Measurements from ENCODE around the gene FBXW4. TPM values are rescaled to one million over a fixed set of nuclear protein-coding genes. Genes with fewer than 3 reads are reported as not detected.

The FBXW4 gene
- total RNA-seq, 1 experiment from 2014 or later, result 31.0 TPM

- H2AFZ ChIP-seq (ENCODE audit: low read length), result no peak overlapping the region
- H3K4me1 ChIP-seq (ENCODE audit: low read length), result no peaks in the 10 kb centered on the region
- H3K9me3 ChIP-seq (ENCODE audit: low read length), result no peaks in the 10 kb centered on the region
- H3K79me2 ChIP-seq (ENCODE audit: low read length), result no peaks in the 10 kb centered on the region
- DNase-seq, result no peak
- no peak overlapping the region for H3K27ac ChIP-seq (ENCODE audit: low read length)
- no peak overlapping the region for H3K4me2 ChIP-seq (ENCODE audit: low read depth, low read length, poor library complexity, severe bottlenecking)
- H4K20me1 ChIP-seq (ENCODE audit: insufficient read depth, low read depth, low read length), result no peaks in the 10 kb centered on the region
- no peaks in the 10 kb centered on the region for H3K9me2 ChIP-seq (replicated peaks; ENCODE audit: insufficient read depth, low read length)
- no peak overlapping the region for H3K9ac ChIP-seq (ENCODE audit: low read length)
- no peak overlapping the region for H3K4me3 ChIP-seq (ENCODE audit: low read length)
- H3K27me3 ChIP-seq (ENCODE audit: low read length), result no peaks in the 10 kb centered on the region
- H3K36me3 ChIP-seq (ENCODE audit: insufficient read depth, low read length), result no peaks in the 10 kb centered on the region
Measured at GRCh38 chr10:101578803-101579515, 116.0 kb downstream of the FBXW4 start.

GRCh38 chr10:101578192-101578591, 116.8 kb downstream of the FBXW4 start:
- DNase-seq, result no peak
- Histone ChIP-seq H3K9me2 (replicated peaks; ENCODE audit: insufficient read depth, low read length) (no peaks in the 10 kb centered on the region), H3K4me2 (ENCODE audit: low read depth, low read length, poor library complexity, severe bottlenecking) (no peak overlapping the region), H2AFZ (ENCODE audit: low read length) (no peak overlapping the region), H3K27ac (ENCODE audit: low read length) (no peak overlapping the region), H3K9me3 (ENCODE audit: low read length) (no peaks in the 10 kb centered on the region), H3K27me3 (ENCODE audit: low read length) (no peaks in the 10 kb centered on the region), H3K4me1 (ENCODE audit: low read length) (no peaks in the 10 kb centered on the region), H3K4me3 (ENCODE audit: low read length) (no peak overlapping the region), H4K20me1 (ENCODE audit: insufficient read depth, low read depth, low read length) (no peaks in the 10 kb centered on the region), H3K9ac (ENCODE audit: low read length) (no peak overlapping the region), H3K79me2 (ENCODE audit: low read length) (no peaks in the 10 kb centered on the region), H3K36me3 (ENCODE audit: insufficient read depth, low read length) (no peaks in the 10 kb centered on the region)

- Histone ChIP-seq H3K4me3 (ENCODE audit: low read length) (no peak overlapping the region), H3K27ac (ENCODE audit: low read length) (no peak overlapping the region), H3K9ac (ENCODE audit: low read length) (no peak overlapping the region), H4K20me1 (ENCODE audit: insufficient read depth, low read depth, low read length) (no peaks in the 10 kb centered on the region), H3K9me3 (ENCODE audit: low read length) (no peaks in the 10 kb centered on the region), H3K4me1 (ENCODE audit: low read length) (no peaks in the 10 kb centered on the region), H2AFZ (ENCODE audit: low read length) (no peak overlapping the region), H3K27me3 (ENCODE audit: low read length) (no peaks in the 10 kb centered on the region), H3K36me3 (ENCODE audit: insufficient read depth, low read length) (no peaks in the 10 kb centered on the region), H3K9me2 (replicated peaks; ENCODE audit: insufficient read depth, low read length) (no peaks in the 10 kb centered on the region), H3K79me2 (ENCODE audit: low read length) (no peaks in the 10 kb centered on the region), H3K4me2 (ENCODE audit: low read depth, low read length, poor library complexity, severe bottlenecking) (no peak overlapping the region)
- no peak for DNase-seq
Measured at GRCh38 chr10:101577121-101577871, 117.7 kb downstream of the FBXW4 start.

GRCh38 chr10:101576211-101576863, 118.6 kb downstream of the FBXW4 start:
- no peak overlapping the region for H2AFZ ChIP-seq (ENCODE audit: low read length)
- no peaks in the 10 kb centered on the region for H3K79me2 ChIP-seq (ENCODE audit: low read length)
- no peak overlapping the region for H3K27ac ChIP-seq (ENCODE audit: low read length)
- H3K9me3 ChIP-seq (ENCODE audit: low read length), result no peaks in the 10 kb centered on the region
- DNase-seq, result no peak
- H3K27me3 ChIP-seq (ENCODE audit: low read length), result no peaks in the 10 kb centered on the region
- H3K4me2 ChIP-seq (ENCODE audit: low read depth, low read length, poor library complexity, severe bottlenecking), result no peak overlapping the region
- H3K9ac ChIP-seq (ENCODE audit: low read length), result no peak overlapping the region
- H3K4me1 ChIP-seq (ENCODE audit: low read length), result no peaks in the 10 kb centered on the region
- no peaks in the 10 kb centered on the region for H3K36me3 ChIP-seq (ENCODE audit: insufficient read depth, low read length)
- H3K9me2 ChIP-seq (replicated peaks; ENCODE audit: insufficient read depth, low read length), result no peaks in the 10 kb centered on the region
- no peaks in the 10 kb centered on the region for H4K20me1 ChIP-seq (ENCODE audit: insufficient read depth, low read depth, low read length)
- H3K4me3 ChIP-seq (ENCODE audit: low read length), result no peak overlapping the region

- H3K9me3 ChIP-seq (ENCODE audit: low read length), result no peaks in the 10 kb centered on the region
Measured at GRCh38 chr10:101575580-101576210, 119.3 kb downstream of the FBXW4 start.

GRCh38 chr10:101575091-101575490, 119.9 kb downstream of the FBXW4 start:
- H3K4me3 ChIP-seq (ENCODE audit: low read length), result no peak overlapping the region
- no peaks in the 10 kb centered on the region for H3K79me2 ChIP-seq (ENCODE audit: low read length)
- H3K27ac ChIP-seq (ENCODE audit: low read length), result no peak overlapping the region
- DNase-seq, result no peak
- H3K4me2 ChIP-seq (ENCODE audit: low read depth, low read length, poor library complexity, severe bottlenecking), result no peak overlapping the region
- no peaks in the 10 kb centered on the region; the same call in 1 of the 2 replicates for H3K4me1 ChIP-seq (ENCODE audit: low read length)
- no peak overlapping the region for H3K9ac ChIP-seq (ENCODE audit: low read length)
- no peaks in the 10 kb centered on the region for H3K36me3 ChIP-seq (ENCODE audit: insufficient read depth, low read length)
- no peak overlapping the region for H2AFZ ChIP-seq (ENCODE audit: low read length)
- H4K20me1 ChIP-seq (ENCODE audit: insufficient read depth, low read depth, low read length), result no peaks in the 10 kb centered on the region
- no peaks in the 10 kb centered on the region for H3K9me2 ChIP-seq (replicated peaks; ENCODE audit: insufficient read depth, low read length)
- no peaks in the 10 kb centered on the region for H3K9me3 ChIP-seq (ENCODE audit: low read length)
- H3K27me3 ChIP-seq (ENCODE audit: low read length), result no peaks in the 10 kb centered on the region

More at GRCh38 chr10:101575580-101576210, 119.3 kb downstream of the FBXW4 start:
- H2AFZ ChIP-seq (ENCODE audit: low read length), result no peak overlapping the region
- no peaks in the 10 kb centered on the region for H3K27me3 ChIP-seq (ENCODE audit: low read length)
- H3K9ac ChIP-seq (ENCODE audit: low read length), result no peak overlapping the region
- no peak overlapping the region for H3K4me2 ChIP-seq (ENCODE audit: low read depth, low read length, poor library complexity, severe bottlenecking)
- no peak overlapping the region for H3K4me3 ChIP-seq (ENCODE audit: low read length)
- H3K79me2 ChIP-seq (ENCODE audit: low read length), result no peaks in the 10 kb centered on the region
- H4K20me1 ChIP-seq (ENCODE audit: insufficient read depth, low read depth, low read length), result no peaks in the 10 kb centered on the region
- H3K27ac ChIP-seq (ENCODE audit: low read length), result no peak overlapping the region
- no peaks in the 10 kb centered on the region for H3K36me3 ChIP-seq (ENCODE audit: insufficient read depth, low read length)
- DNase-seq, result no peak
- no peaks in the 10 kb centered on the region for H3K9me2 ChIP-seq (replicated peaks; ENCODE audit: insufficient read depth, low read length)
- no peaks in the 10 kb centered on the region; the same call in 1 of the 2 replicates for H3K4me1 ChIP-seq (ENCODE audit: low read length)

GRCh38 chr10:101573885-101574753, 120.9 kb downstream of the FBXW4 start:
- Histone ChIP-seq H3K9me2 (replicated peaks; ENCODE audit: insufficient read depth, low read length) (no peaks in the 10 kb centered on the region), H3K36me3 (ENCODE audit: insufficient read depth, low read length) (no peaks in the 10 kb centered on the region), H3K9me3 (ENCODE audit: low read length) (no peaks in the 10 kb centered on the region), H4K20me1 (ENCODE audit: insufficient read depth, low read depth, low read length) (no peaks in the 10 kb centered on the region), H3K27ac (ENCODE audit: low read length) (no peak overlapping the region), H3K4me3 (ENCODE audit: low read length) (no peak overlapping the region), H2AFZ (ENCODE audit: low read length) (no peak overlapping the region), H3K79me2 (ENCODE audit: low read length) (no peaks in the 10 kb centered on the region), H3K4me1 (ENCODE audit: low read length) (peaks cover 6% of the 10 kb centered on the region), H3K9ac (ENCODE audit: low read length) (no peak overlapping the region), H3K4me2 (ENCODE audit: low read depth, low read length, poor library complexity, severe bottlenecking) (no peak overlapping the region), H3K27me3 (ENCODE audit: low read length) (no peaks in the 10 kb centered on the region)
- DNase-seq, result no peak
